HEK293 (cell line): Measurements from ENCODE around the gene RABIF.

Source experiments
- CTCF ChIA-PET: fragments of 350-600 bp; formaldehyde crosslinking; extraction: SDS; loops from one replicate; lab custom pipeline; 2021; ENCODE audit warnings: antibody characterized with exemption; lab: Yijun Ruan, JAX
- POLR2A ChIA-PET: fragments of 300-600 bp; formaldehyde crosslinking; extraction: SDS; loops from one replicate; lab custom pipeline; 2020; ENCODE audit warnings: antibody characterized with exemption, inconsistent platforms; lab: Yijun Ruan, JAX
- H3K27ac ChIP-seq: fragments of 200-500 bp; sonication (Bioruptor generic); 2 replicates; pipeline ENCODE4 v1.5.1; 2014; ENCODE audit warnings: low read depth, low read length, control low read depth, inconsistent platforms; ENCODE audit errors: extremely low read depth
- H3K36me3 ChIP-seq, 2 experiments: fragments of 200-500 bp in 1 of 2; sonication (Bioruptor generic) in 1 of 2; 1 replicate in 1 of 2; 2 replicates in 1 of 2; pipeline ENCODE4 v1.5.1; 2014 to 2017; ENCODE audit warnings: inconsistent platforms in 2 of 2, low read length in 2 of 2; ENCODE audit not compliant: control insufficient read depth in 2 of 2, insufficient read depth in 1 of 2
- H3K4me1 ChIP-seq: fragments of 200-500 bp; sonication (Bioruptor generic); 2 replicates; pipeline ENCODE4 v1.5.1; 2014; ENCODE audit warnings: mild to moderate bottlenecking, low read length, inconsistent platforms; ENCODE audit not compliant: control insufficient read depth, insufficient read depth
- H3K4me3 ChIP-seq: 2 replicates; pipeline ENCODE4 v1.5.1; 2011; ENCODE audit warnings: low read depth, mild to moderate bottlenecking, control low read depth, low read length, moderate library complexity
- H3K9me3 ChIP-seq: fragments of 200-500 bp; sonication (Bioruptor generic); 2 replicates; pipeline ENCODE4 v1.5.1; 2014; ENCODE audit warnings: low read depth, low read length, inconsistent platforms; ENCODE audit not compliant: control insufficient read depth, insufficient read depth
- ATF2 ChIP-seq: fragments of 450-650 bp; formaldehyde crosslinking; IDR thresholded peaks from 2 replicates; pipeline ENCODE4 v1.5.1; 2016; ENCODE audit warnings: missing biosample characterization, missing genetic modification characterization, low read depth
- BCL11B ChIP-seq: fragments of 450-650 bp; formaldehyde crosslinking; IDR thresholded peaks from 2 replicates; pipeline ENCODE4 v1.5.1; 2016; ENCODE audit warnings: low read depth, missing biosample characterization, missing genetic modification characterization
- MZF1 ChIP-seq: fragments of 450-650 bp; formaldehyde crosslinking; IDR thresholded peaks from 2 replicates; pipeline ENCODE4 v1.5.1; 2017; ENCODE audit warnings: missing biosample characterization, missing genetic modification characterization, borderline replicate concordance
- PRDM2 ChIP-seq: fragments of 450-650 bp; formaldehyde crosslinking; IDR thresholded peaks from 2 replicates; pipeline ENCODE4 v1.5.1; 2016; ENCODE audit warnings: missing biosample characterization, missing genetic modification characterization, borderline replicate concordance
- PRDM4 ChIP-seq: fragments of 450-650 bp; formaldehyde crosslinking; IDR thresholded peaks from 2 replicates; pipeline ENCODE4 v1.5.1; 2017; ENCODE audit warnings: missing biosample characterization, missing genetic modification characterization
- SCRT1 ChIP-seq: fragments of 450-650 bp; formaldehyde crosslinking; IDR thresholded peaks from 2 replicates; pipeline ENCODE4 v1.5.1; 2016; ENCODE audit warnings: missing biosample characterization, missing genetic modification characterization, borderline replicate concordance
- SCRT2 ChIP-seq: fragments of 450-650 bp; formaldehyde crosslinking; IDR thresholded peaks from 2 replicates; pipeline ENCODE4 v1.5.1; 2016; ENCODE audit warnings: missing biosample characterization, missing genetic modification characterization
- ZBTB11 ChIP-seq: fragments of 450-650 bp; formaldehyde crosslinking; conservative IDR thresholded peaks from 2 replicates; pipeline ENCODE4 v1.5.1; 2016; ENCODE audit warnings: low read depth, missing biosample characterization, missing genetic modification characterization
- ZBTB17 ChIP-seq: fragments of 450-650 bp; formaldehyde crosslinking; IDR thresholded peaks from 2 replicates; pipeline ENCODE4 v1.5.1; 2016; ENCODE audit warnings: missing biosample characterization, missing genetic modification characterization
- ZFP41 ChIP-seq: fragments of 450-650 bp; formaldehyde crosslinking; IDR thresholded peaks from 2 replicates; pipeline ENCODE4 v1.5.1; 2016; ENCODE audit warnings: missing biosample characterization, missing genetic modification characterization, borderline replicate concordance
- ZNF169 ChIP-seq: fragments of 450-650 bp; formaldehyde crosslinking; IDR thresholded peaks from 2 replicates; pipeline ENCODE4 v1.5.1; 2016; ENCODE audit warnings: missing biosample characterization, missing genetic modification characterization
- ZNF248 ChIP-seq: fragments of 450-650 bp; formaldehyde crosslinking; IDR thresholded peaks from 2 replicates; pipeline ENCODE4 v1.5.1; 2017; ENCODE audit warnings: missing biosample characterization, missing genetic modification characterization
- ZNF280D ChIP-seq: fragments of 450-650 bp; formaldehyde crosslinking; IDR thresholded peaks from 2 replicates; pipeline ENCODE4 v1.5.1; 2016; ENCODE audit warnings: missing biosample characterization, missing genetic modification characterization
- ZNF311 ChIP-seq: fragments of 450-650 bp; formaldehyde crosslinking; IDR thresholded peaks from 2 replicates; pipeline ENCODE4 v1.5.1; 2017; ENCODE audit warnings: missing biosample characterization, missing genetic modification characterization, borderline replicate concordance
- ZNF37A ChIP-seq: fragments of 450-650 bp; IDR thresholded peaks from 2 replicates; pipeline ENCODE4 v1.5.1; 2018; ENCODE audit warnings: missing biosample characterization, missing genetic modification characterization
- ZNF549 ChIP-seq: fragments of 450-650 bp; IDR thresholded peaks from 2 replicates; pipeline ENCODE4 v1.5.1; 2018; ENCODE audit warnings: missing biosample characterization, missing genetic modification characterization, mild to moderate bottlenecking, inconsistent platforms, moderate library complexity
- ZNF580 ChIP-seq: fragments of 450-650 bp; formaldehyde crosslinking; IDR thresholded peaks from 2 replicates; pipeline ENCODE4 v1.5.1; 2016; ENCODE audit warnings: missing biosample characterization, missing genetic modification characterization
- ZNF785 ChIP-seq: fragments of 450-650 bp; formaldehyde crosslinking; IDR thresholded peaks from 2 replicates; pipeline ENCODE4 v1.5.1; 2016; ENCODE audit warnings: missing biosample characterization, missing genetic modification characterization

Gene RABIF

GRCh38 chr1:202932476-202932875 is 43.5 kb upstream of the RABIF start:
- TF ChIP-seq ZNF785 (tag by site-specific recombination): no peak
- no peak for TF ChIP-seq ZFP41 (tag by site-specific recombination)
- TF ChIP-seq ZBTB11: no peak
- no peak for TF ChIP-seq PRDM4 (tag by site-specific recombination)
- no peak for TF ChIP-seq SCRT1
- TF ChIP-seq ZNF248: peak; percentile 80; the same call in 1 of the 2 replicates
- TF ChIP-seq ZNF580 (tag by site-specific recombination): 0 out of 2 replicates have a peak, but pooled peaks have one; percentile 51
- no peak for TF ChIP-seq ATF2 (tag by site-specific recombination)
- peak; percentile 82; the same call in 1 of the 2 replicates for TF ChIP-seq ZNF280D (tag by site-specific recombination)
- no peak for TF ChIP-seq SCRT2
- no peak for TF ChIP-seq ZNF169 (tag by site-specific recombination)
- no peak for TF ChIP-seq ZNF549
- no peak for TF ChIP-seq ZNF37A (tag by site-specific recombination)
- no peak for TF ChIP-seq BCL11B (tag by site-specific recombination)
- no peak for TF ChIP-seq ZNF311 (tag by site-specific recombination)
- no peak for TF ChIP-seq PRDM2 (tag by site-specific recombination)
- TF ChIP-seq MZF1 (tag by site-specific recombination): no peak
- TF ChIP-seq ZBTB17 (tag by site-specific recombination): no peak
- Histone ChIP-seq H3K9me3 (no peaks in the 10 kb centered on the region), H3K4me3 (no peak overlapping the region), H3K27ac (no peak overlapping the region), H3K4me1 (no peaks in the 10 kb centered on the region), H3K36me3 (no peaks in the 10 kb centered on the region)
- CTCF ChIA-PET: no interaction called here
- POLR2A ChIA-PET: no interaction called here
